OCI-LY7 (cell line): ENCODE measurements around the gene PFKFB4. TPM values are rescaled to one million over a fixed set of nuclear protein-coding genes. Genes with fewer than 3 reads are reported as not detected.

Experiments used
- BruUV-seq: library from RNA; stranded (reverse); fragments of 400-500 nt; replicated peaks from 2 replicates; lab custom pipeline; 2021; lab: Mats Ljungman, UMichigan
- CTCF ChIA-PET: fragments of 300-600 bp; sonication (Branson Sonifier 250); formaldehyde crosslinking; loops from one replicate; lab custom pipeline; 2022; ENCODE audit warnings: antibody characterized with exemption; ENCODE audit not compliant: unreplicated experiment; lab: Charles Lee
- POLR2A ChIA-PET: fragments of 300-600 bp; sonication (Branson Sonifier 250); formaldehyde crosslinking; loops from one replicate; lab custom pipeline; 2022; ENCODE audit warnings: antibody characterized with exemption; lab: Charles Lee
- DNase-seq: peaks from one replicate; pipeline ENCODE4 v3.0.0-alpha.2; 2015; ENCODE audit warnings: low spot score
- H2AFZ ChIP-seq: fragments of 200-600 bp; sonication (generic), shearing (Covaris generic); 2 replicates; pipeline ENCODE4 v1.6.1; 2014; ENCODE audit warnings: mild to moderate bottlenecking, antibody characterized with exemption, low read length, moderate library complexity
- H3K27ac ChIP-seq: fragments of 200-600 bp; sonication (generic); 2 replicates; pipeline ENCODE4 v1.5.1; 2014; ENCODE audit warnings: mixed run types, low read depth, mild to moderate bottlenecking, moderate library complexity, low read length, inconsistent platforms; ENCODE audit not compliant: poor library complexity, severe bottlenecking
- H3K36me3 ChIP-seq: fragments of 200-600 bp; sonication (generic); 2 replicates; pipeline ENCODE4 v1.6.1; 2014; ENCODE audit warnings: mild to moderate bottlenecking, antibody characterized with exemption, low read length, moderate library complexity, mixed read lengths; ENCODE audit not compliant: insufficient read depth
- H3K4me1 ChIP-seq: fragments of 200-600 bp; sonication (generic); 2 replicates; pipeline ENCODE4 v1.5.1; 2014; ENCODE audit warnings: mild to moderate bottlenecking, low read length; ENCODE audit not compliant: insufficient read depth, poor library complexity, severe bottlenecking
- H3K4me2 ChIP-seq: fragments of 200-600 bp; sonication (generic); 2 replicates; pipeline ENCODE4 v1.6.1; 2014; ENCODE audit warnings: mild to moderate bottlenecking, low read length
- H3K4me3 ChIP-seq: fragments of 200-600 bp; sonication (generic); 2 replicates; pipeline ENCODE4 v1.5.1; 2014; ENCODE audit warnings: mild to moderate bottlenecking, low read depth, low read length; ENCODE audit not compliant: poor library complexity, severe bottlenecking
- H3K79me2 ChIP-seq: fragments of 200-600 bp; sonication (generic); 2 replicates; pipeline ENCODE4 v1.6.1; 2016; ENCODE audit warnings: low read depth, mild to moderate bottlenecking, low read length, moderate library complexity, mixed read lengths; ENCODE audit not compliant: insufficient read depth
- H3K9me2 ChIP-seq: fragments of 200-600 bp; sonication (generic); 2 replicates; pipeline ENCODE4 v1.6.1; 2016; ENCODE audit warnings: mild to moderate bottlenecking, low read length, mixed read lengths; ENCODE audit not compliant: insufficient read depth
- H3K9me3 ChIP-seq: fragments of 200-600 bp; sonication (generic); 2 replicates; pipeline ENCODE4 v1.6.1; 2014; ENCODE audit warnings: mild to moderate bottlenecking, mixed run types, low read length, mixed read lengths
- H4K20me1 ChIP-seq: fragments of 200-600 bp; sonication (generic); 2 replicates; pipeline ENCODE4 v1.6.1; 2014; ENCODE audit warnings: mild to moderate bottlenecking, antibody characterized with exemption, low read length, moderate library complexity, mixed read lengths; ENCODE audit not compliant: insufficient read depth
- CTCF ChIP-seq: fragments of 200-600 bp; sonication (generic); conservative IDR thresholded peaks from 2 replicates; pipeline ENCODE4 v1.5.1; 2014; ENCODE audit warnings: mild to moderate bottlenecking, antibody characterized with exemption, low read length, moderate library complexity, mixed read lengths
- EZH2phosphoT487 ChIP-seq: fragments of 200-600 bp; sonication (generic); IDR thresholded peaks from 2 replicates; pipeline ENCODE4 v1.6.1; 2018; ENCODE audit warnings: low read depth, borderline replicate concordance, mild to moderate bottlenecking, mixed run types, antibody characterized with exemption, low read length, moderate library complexity, mixed read lengths
- intact Hi-C: fragments of 100-400 bp; cut with micrococcal nuclease; formaldehyde crosslinking; loops from one replicate; pipeline ENCODE4 v1.10.0; 2022; ENCODE audit not compliant: unreplicated experiment
- total RNA-seq, 2 experiments: library from RNA; depleted of rRNA in 1 of 2; stranded (reverse); fragments of >200 nt in 1 of 2; shearing (Covaris generic) in 1 of 2; gene quantifications; 2 replicates each; pipeline ENCODE4 v1.2.3, GENCODE V29; 2014 to 2022

The PFKFB4 gene
- total RNA-seq, 2 experiments from 2014 or later: 5.0 to 29.0 TPM

GRCh38 chr3:48576647-48577046, 20.0 kb upstream of the PFKFB4 start:
- Histone ChIP-seq H4K20me1 (no peaks in the 10 kb centered on the region), H3K4me1 (no peaks in the 10 kb centered on the region), H3K4me3 (no peak overlapping the region), H3K9me3 (no peaks in the 10 kb centered on the region), H3K36me3 (no peaks in the 10 kb centered on the region), H3K27ac (no peak overlapping the region), H2AFZ (no peak overlapping the region), H3K79me2 (no peaks in the 10 kb centered on the region), H3K9me2 (no peaks in the 10 kb centered on the region), H3K4me2 (no peak overlapping the region)
- DNase-seq: no peak
- ChIA-PET CTCF (no interaction called here), POLR2A (no interaction called here)
- intact Hi-C loops: no loop called here
- no TSS peak for BruUV-seq
- TF ChIP-seq CTCF: no peak
- TF ChIP-seq EZH2phosphoT487: no peak

GRCh38 chr3:48575366-48575765, 18.8 kb upstream of the PFKFB4 start:
- H3K9me3 ChIP-seq: no peaks in the 10 kb centered on the region
- H3K4me3 ChIP-seq: no peak overlapping the region
- H2AFZ ChIP-seq: no peak overlapping the region
- ChIA-PET CTCF (no interaction called here), POLR2A (no interaction called here)
- no peak overlapping the region for H3K27ac ChIP-seq
- H3K9me2 ChIP-seq: no peaks in the 10 kb centered on the region
- no TSS peak for BruUV-seq
- no peaks in the 10 kb centered on the region for H3K4me1 ChIP-seq
- TF ChIP-seq CTCF (no peak), EZH2phosphoT487 (no peak)
- intact Hi-C loops: no loop called here
- no peak overlapping the region for H3K4me2 ChIP-seq
- no peaks in the 10 kb centered on the region for H3K79me2 ChIP-seq
- no peaks in the 10 kb centered on the region for H4K20me1 ChIP-seq
- no peak for DNase-seq
- no peaks in the 10 kb centered on the region for H3K36me3 ChIP-seq

GRCh38 chr3:48573973-48574585, 17.5 kb upstream of the PFKFB4 start:
- Histone ChIP-seq H4K20me1 (no peaks in the 10 kb centered on the region), H2AFZ (no peak overlapping the region), H3K4me2 (no peak overlapping the region), H3K4me3 (no peak overlapping the region), H3K36me3 (no peaks in the 10 kb centered on the region), H3K27ac (no peak overlapping the region), H3K9me2 (no peaks in the 10 kb centered on the region), H3K4me1 (no peaks in the 10 kb centered on the region), H3K79me2 (no peaks in the 10 kb centered on the region), H3K9me3 (no peaks in the 10 kb centered on the region)
- ChIA-PET CTCF (no interaction called here), POLR2A (no interaction called here)
- no peak for TF ChIP-seq EZH2phosphoT487
- TF ChIP-seq CTCF: no peak
- BruUV-seq: no TSS peak
- intact Hi-C loops: no loop called here
- no peak for DNase-seq
